ENCODE data around the gene MMP13. TPM values are rescaled to one million over a fixed set of nuclear protein-coding genes. Genes with fewer than 3 reads are reported as not detected.

The MMP13 gene
- total RNA-seq, 3 donors from 2014 or later = not detected

DNA sequence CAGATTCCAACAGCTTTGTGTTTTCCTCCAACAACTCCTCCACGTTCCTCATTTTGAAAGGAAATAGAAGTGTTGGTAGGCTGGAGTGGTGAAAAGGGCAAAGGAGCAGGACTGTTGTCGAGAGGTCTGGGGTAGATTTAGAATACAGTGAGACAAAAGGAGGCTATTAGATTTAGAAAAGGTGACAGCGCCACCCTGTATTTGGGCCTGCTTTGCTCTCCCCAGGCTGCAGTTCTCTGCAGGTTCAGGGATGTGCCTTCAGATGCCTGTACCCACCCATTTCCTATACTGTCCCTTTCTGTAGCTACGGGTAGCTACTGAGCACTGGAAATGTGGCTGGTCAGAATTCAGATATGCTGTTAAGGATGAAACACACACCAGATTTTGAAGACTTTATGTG lies 20.8 kb downstream of the MMP13 start:
- no peaks in the 10 kb centered on the region for H3K9me3 ChIP-seq
- H3K4me1 ChIP-seq (ENCODE audit: low read depth) = no peaks in the 10 kb centered on the region
- intact Hi-C loops (cut with DNase I, micrococcal nuclease) = no loop called here
- TF ChIP-seq, protein P1, sequence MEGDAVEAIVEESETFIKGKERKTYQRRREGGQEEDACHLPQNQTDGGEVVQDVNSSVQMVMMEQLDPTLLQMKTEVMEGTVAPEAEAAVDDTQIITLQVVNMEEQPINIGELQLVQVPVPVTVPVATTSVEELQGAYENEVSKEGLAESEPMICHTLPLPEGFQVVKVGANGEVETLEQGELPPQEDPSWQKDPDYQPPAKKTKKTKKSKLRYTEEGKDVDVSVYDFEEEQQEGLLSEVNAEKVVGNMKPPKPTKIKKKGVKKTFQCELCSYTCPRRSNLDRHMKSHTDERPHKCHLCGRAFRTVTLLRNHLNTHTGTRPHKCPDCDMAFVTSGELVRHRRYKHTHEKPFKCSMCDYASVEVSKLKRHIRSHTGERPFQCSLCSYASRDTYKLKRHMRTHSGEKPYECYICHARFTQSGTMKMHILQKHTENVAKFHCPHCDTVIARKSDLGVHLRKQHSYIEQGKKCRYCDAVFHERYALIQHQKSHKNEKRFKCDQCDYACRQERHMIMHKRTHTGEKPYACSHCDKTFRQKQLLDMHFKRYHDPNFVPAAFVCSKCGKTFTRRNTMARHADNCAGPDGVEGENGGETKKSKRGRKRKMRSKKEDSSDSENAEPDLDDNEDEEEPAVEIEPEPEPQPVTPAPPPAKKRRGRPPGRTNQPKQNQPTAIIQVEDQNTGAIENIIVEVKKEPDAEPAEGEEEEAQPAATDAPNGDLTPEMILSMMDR (IDR thresholded peaks at IDR 0.05) = no peak
- no peaks in the 10 kb centered on the region for H3K36me3 ChIP-seq (ENCODE audit: low read depth)
- no peak overlapping the region for H3K4me3 ChIP-seq
- no peak for ATAC-seq
- no peak for DNase-seq

DNA sequence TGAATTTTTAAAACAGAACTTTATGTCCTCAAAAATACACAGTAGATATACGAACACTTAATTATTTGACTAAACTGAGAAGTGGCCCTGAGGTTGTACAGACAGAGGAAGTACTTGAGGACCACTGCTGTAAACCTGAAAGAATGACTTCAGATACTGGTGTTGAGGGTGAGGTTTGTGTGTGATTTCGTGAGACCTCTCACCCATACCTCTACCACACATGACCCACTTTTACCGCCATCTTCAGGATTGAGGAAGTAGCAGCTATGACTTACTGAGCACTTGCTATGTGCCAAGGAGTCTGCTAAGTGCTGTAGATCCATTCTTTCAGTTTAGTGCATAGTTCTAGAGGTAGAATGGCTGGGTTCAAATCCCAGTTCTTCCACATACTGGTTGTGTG lies 21.9 kb downstream of the MMP13 start:
- intact Hi-C loops (cut with DNase I, micrococcal nuclease) = no loop called here
- TF ChIP-seq, protein P1 (IDR thresholded peaks at IDR 0.05) = no peak
- ATAC-seq = no peak

DNA sequence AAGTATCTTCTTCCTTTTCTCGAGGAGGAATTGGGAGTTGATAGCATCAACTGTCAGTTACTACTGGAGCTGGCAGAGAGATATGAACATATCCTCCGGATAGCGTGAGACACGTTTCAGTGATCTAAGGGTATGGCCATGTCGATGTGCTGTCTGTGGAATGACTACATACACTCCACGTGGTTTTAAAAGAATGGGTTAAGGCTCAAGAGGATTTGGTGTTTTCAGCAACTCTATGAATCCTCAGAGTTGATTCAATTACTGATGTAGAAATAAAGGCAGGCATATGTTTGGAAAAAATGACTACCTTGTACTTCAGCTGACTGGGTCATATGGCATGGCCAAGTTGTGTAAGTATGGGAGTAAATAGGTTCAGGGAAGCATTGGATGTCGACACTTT lies 22.9 kb downstream of the MMP13 start:
- Histone ChIP-seq H3K36me3 (ENCODE audit: low read depth) (no peaks in the 10 kb centered on the region), H3K9me3 (no peaks in the 10 kb centered on the region), H3K4me1 (ENCODE audit: low read depth) (no peaks in the 10 kb centered on the region), H3K4me3 (no peak overlapping the region)
- no peak for ATAC-seq
- TF ChIP-seq, protein P1 (IDR thresholded peaks at IDR 0.05) = no peak
- DNase-seq = no peak
- intact Hi-C loops (cut with DNase I, micrococcal nuclease) = no loop called here

More for the DNA sequence above, 21.9 kb downstream of the MMP13 start:
- no peak for DNase-seq
- no peak overlapping the region for H3K4me3 ChIP-seq
- H3K9me3 ChIP-seq = no peaks in the 10 kb centered on the region
- no peaks in the 10 kb centered on the region for H3K36me3 ChIP-seq (ENCODE audit: low read depth)
- H3K4me1 ChIP-seq (ENCODE audit: low read depth) = no peaks in the 10 kb centered on the region

DNA sequence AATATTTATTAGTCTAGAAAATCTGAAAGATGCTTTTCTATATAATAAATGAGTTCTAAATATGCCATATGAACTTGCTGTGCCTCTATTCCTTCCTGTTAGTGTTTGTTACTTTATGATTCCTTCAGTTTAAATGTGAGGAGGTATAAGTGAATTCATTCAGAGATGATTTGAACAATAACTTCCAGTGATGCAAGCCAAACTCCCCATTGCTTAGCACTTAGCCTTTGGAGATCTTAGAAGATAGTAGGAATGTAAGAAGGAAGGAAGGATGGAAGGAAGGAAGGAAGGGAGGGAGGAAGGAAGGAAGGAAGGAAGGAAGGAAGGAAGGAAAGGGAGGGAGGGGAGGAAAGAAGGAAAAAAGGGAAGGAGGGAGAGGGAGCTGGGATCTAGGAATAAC lies 25.1 kb downstream of the MMP13 start:
- ATAC-seq (no peak), DNase-seq (no peak)
- TF ChIP-seq, protein P1 (IDR thresholded peaks at IDR 0.05) = no peak
- Histone ChIP-seq H3K36me3 (ENCODE audit: low read depth) (no peaks in the 10 kb centered on the region), H3K4me3 (no peak overlapping the region), H3K9me3 (no peaks in the 10 kb centered on the region), H3K4me1 (ENCODE audit: low read depth) (no peaks in the 10 kb centered on the region)
- intact Hi-C loops (cut with DNase I, micrococcal nuclease) = no loop called here

DNA sequence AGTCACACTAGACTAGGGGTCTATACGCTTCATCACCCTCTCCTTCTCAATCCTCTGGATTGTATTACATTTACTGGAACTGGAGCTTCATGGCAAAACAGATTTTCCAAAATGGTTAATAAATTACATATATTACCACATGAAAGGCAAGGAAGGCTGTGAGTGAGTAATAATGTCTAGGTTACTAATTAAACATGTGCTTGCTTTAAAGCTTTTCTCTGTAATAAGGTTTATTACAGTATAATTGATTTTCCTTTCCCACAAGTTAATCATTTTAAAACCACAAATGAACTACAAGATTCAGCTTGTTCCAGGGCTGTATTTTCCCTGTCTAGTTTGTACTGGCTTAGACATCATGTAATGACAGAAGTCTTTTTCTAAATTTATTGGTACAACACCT lies 25.6 kb downstream of the MMP13 start:
- Histone ChIP-seq H3K4me1 (ENCODE audit: low read depth) (no peaks in the 10 kb centered on the region), H3K9me3 (no peaks in the 10 kb centered on the region), H3K4me3 (no peak overlapping the region), H3K36me3 (ENCODE audit: low read depth) (no peaks in the 10 kb centered on the region)
- DNase-seq = no peak
- peak; percentile 54 for ATAC-seq
- TF ChIP-seq, protein P1 (IDR thresholded peaks at IDR 0.05) = no peak
- intact Hi-C loops (cut with DNase I, micrococcal nuclease) = no loop called here

DNA sequence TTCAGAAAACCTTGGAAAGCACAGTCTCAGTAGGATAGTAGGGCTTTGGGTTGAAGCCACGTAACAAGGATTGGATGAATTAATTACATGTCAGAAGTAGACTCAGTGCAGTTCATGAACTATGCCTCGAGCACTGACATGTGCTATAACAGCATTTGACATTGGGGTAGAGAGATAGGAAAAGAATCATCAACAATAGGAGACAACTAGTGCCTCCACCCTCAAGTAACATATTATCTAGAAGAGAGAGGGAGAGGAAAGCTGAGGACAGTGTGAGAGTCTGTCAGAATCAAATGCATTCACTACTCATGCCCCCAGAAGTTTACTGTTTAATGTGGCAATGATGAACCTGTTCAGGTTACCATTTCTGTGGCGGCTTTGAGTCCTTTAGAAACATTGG lies 26.4 kb downstream of the MMP13 start:
- Histone ChIP-seq H3K4me1 (ENCODE audit: low read depth) (no peaks in the 10 kb centered on the region), H3K4me3 (no peak overlapping the region), H3K36me3 (ENCODE audit: low read depth) (no peaks in the 10 kb centered on the region), H3K9me3 (no peaks in the 10 kb centered on the region)
- intact Hi-C loops (cut with DNase I, micrococcal nuclease) = no loop called here
- DNase-seq (no peak), ATAC-seq (no peak)
- TF ChIP-seq, protein P1 (IDR thresholded peaks at IDR 0.05) = no peak

Data from mucosa of descending colon (tissue), 3 donors.